Measurements from ENCODE around the gene DEFB124.

DNA sequence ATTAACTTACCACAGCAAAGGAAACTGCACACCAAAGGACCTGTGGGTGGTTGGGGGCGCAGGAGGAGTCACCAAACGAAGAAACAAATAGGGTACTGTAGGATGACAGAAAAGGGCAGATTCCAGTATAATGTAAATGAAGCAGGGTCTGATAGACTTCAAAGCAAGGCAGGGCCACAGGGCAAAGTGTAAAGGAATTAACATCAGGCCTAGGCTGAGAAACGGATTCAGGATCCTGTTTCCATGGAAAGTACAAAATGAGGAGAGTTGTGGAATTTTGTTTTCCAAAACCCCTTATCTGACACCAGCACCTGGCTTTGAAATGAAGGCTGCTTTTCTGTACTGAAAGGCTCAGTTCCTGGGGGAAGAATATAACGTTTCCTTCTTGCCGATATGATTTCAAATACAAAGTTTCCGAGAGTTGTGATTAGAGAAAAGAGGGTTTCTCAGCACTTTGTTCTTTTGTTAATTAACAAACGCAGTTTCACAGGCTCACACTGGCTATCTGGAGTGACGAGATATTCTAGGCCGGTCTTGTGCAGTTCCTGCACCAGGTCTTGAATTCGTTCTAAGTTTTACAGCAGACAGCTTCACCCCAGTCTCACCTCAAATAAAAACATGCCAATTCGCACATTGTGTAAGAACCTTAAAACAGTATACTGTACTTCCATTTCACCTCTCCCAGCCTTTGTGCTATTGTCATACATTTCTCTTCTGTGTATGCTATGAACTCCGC, 28.7 kb downstream of the DEFB124 start:
- TF ChIP-seq POLR2A (IDR thresholded peaks at IDR 0.05; ENCODE audit: low read length) (no peak), GATA1 (IDR thresholded peaks at IDR 0.05; ENCODE audit: low read depth, low read length) (no peak)
